Cerebellar cortex (tissue), 1 donor: Measurements from ENCODE around the gene RAB11FIP4.

ENCODE experiments used
- DNase-seq: peaks from one replicate; pipeline ENCODE4 v3.0.0-alpha.2; 2015; ENCODE audit warnings: low spot score

The RAB11FIP4 gene

GRCh38 chr17:31497994-31498826, 106.7 kb downstream of the RAB11FIP4 start:
- DNase-seq, result no peak

DNA sequence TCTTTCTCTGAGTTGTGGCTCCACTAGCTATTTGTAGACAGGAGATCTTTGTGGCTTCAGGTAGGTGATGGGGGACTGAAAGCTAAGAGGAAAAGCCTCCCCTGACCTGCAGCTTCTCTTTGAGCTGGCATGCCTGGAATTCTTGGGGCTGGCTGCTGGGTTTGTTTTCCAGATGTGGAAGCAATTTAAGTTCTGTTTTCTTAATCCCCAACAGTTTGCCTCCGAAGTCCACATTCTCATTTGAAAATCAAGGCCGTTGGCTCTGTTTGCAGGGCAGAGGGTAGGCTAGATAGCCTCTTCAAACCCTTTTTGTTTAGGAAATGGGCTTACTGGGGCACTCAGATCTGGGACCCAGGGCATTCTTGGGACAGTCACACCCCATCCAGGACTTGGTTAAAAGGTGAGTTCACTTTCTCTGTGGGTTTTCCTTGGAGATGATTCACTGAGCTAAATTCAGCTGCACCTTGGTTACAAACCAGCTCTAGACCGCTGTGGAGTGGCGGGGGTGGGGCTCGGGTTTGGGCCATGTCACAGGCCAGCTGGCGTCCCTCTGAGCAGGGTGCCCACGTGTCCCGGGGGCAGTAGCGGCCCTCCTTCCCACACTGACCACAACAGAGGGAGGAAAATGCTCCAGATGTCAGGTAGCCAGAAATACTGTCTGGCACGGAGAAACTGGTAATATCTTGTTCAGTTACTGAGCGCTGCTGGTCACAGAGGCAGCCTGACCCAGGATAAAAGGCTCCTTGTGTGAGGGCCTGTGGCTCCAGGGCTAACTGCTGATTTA, 108.5 kb downstream of the RAB11FIP4 start:
- DNase-seq, result peak; percentile 74

- no peak for DNase-seq
Measured at GRCh38 chr17:31506517-31506916, 115.0 kb downstream of the RAB11FIP4 start.

DNA sequence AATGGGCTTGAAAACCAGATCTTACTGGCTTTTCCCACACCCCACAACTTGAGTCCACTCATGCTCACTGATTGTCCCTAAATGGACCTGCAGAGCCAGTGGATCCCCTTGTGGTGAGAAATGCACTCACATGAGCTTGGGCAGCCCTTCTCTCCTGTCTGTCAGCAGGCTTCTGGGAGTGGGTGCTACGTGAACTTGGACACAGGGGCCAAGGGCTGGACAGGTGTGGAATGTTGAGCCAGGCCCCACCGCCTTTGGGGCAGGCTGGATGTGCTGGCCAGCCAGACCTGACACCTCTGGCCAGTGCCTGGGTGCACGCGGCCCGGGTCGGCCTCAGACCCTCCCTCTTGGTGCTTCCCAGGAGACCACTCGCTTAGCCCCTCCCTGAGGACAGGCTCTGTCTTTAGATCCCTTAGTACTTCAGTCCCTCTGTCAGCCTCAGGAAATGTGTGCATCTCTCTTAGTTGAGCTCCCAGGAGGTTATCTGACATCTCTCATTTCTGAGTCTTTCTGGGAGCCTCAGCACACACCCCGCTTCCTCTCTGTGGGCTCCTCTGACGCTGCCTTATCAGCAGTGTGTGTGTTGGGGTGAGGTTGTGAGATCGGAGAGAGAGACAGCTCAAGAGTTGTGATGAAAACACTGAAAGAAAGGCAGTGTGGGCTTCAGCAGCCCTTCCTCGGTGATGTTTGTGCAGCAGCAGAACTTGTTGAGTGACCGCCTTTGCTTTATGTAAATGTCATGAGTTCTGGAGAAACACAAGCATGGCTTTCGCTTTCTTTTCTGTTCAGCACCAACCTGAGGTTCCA, 117.0 kb downstream of the RAB11FIP4 start:
- no peak for DNase-seq

DNA sequence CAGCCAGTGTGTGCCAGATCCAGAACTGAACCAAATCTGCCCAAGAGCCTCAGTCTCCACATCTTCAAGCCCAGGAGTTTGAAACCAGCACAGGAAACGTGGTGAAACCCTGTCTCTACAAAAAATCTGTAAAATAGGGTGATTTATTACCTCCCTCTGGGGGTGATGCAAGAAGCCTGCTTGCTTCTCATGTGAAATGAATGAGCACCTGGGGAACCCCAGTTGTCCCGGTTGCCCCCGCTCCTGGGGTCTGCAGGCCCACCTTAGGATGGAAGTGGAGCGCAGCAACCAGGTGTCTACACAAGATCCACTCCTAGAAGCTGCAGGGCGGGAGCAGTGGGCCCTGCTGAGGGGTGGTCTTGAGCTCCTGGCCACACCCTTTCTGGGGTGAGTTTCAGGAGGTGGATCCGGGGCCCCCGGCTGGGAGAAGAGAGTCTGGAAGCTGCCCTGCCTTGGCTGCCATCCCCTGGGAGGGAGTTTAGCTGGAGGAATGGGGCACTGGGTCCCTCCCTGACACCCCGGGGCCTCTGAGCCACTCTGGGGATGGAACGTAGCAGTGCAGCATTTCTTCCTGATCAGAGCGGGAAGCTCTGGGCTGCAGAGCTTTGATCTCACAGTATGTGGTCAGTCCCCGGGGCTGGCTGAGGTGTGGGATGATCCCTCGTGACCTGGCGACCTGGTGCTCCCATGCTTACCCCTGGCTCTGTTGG, 117.8 kb downstream of the RAB11FIP4 start:
- no peak for DNase-seq

DNA sequence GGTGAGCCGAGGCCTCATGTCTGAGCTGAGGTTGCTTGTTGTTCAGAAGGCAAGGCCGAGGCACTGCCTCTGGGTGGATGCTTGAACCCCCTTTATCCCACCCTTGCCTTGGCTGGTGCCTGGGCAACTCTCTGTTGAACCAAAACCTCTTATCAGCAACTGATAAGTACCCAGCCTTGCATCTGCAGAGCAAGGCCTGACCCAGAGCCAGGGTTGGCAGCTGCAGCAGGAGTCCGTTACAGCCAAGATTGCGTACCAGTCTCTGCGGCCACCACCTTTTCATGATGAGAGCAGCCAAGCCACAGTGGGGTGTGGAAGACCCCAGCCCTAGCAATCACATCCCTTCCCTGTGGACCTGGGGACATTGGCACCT, 118.3 kb downstream of the RAB11FIP4 start:
- DNase-seq, result no peak

GRCh38 chr17:31510308-31511194, 119.1 kb downstream of the RAB11FIP4 start:
- DNase-seq, result peak; percentile 67

DNA sequence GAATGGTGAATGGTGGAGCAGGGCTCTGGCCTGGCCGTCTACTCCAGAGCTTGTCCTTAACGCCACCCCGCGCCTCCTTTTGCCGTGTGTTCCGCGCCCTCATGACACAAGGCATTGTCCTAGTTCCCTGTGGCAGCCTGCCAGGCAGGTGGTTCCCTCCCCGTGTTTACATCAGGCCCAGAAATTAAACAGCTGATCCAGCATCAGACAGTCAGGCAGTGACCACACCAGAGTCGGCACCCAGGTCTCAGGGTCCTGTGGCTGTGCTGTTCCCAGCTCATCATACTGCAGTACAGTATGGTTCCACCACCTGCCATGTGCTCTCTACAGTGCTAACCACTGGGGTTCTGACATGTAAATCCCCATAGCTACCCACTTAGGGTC, 119.7 kb downstream of the RAB11FIP4 start:
- DNase-seq, result peak; percentile 62

DNA sequence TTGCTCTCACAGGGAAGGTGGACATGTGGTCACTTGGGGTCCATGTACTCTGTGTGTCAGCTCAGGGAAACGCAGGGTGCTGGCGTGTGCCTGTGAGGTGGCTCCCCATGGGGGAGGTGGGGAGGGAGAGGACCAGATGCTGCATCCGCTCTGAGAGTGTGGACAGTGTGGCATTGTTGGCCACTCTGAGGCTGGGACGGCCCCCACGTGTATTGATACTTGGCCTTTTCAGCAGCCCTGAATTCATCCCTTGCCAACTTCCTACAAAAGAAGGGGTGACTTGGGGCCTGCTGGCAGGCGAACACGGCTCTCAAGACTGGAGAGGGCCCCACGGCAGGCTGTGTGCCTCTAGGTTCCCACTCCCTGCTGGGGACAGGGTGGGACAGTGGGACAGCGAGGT, 120.1 kb downstream of the RAB11FIP4 start:
- peak; percentile 16 for DNase-seq

GRCh38 chr17:31512104-31512740, 120.7 kb downstream of the RAB11FIP4 start:
- DNase-seq, result no peak

DNA sequence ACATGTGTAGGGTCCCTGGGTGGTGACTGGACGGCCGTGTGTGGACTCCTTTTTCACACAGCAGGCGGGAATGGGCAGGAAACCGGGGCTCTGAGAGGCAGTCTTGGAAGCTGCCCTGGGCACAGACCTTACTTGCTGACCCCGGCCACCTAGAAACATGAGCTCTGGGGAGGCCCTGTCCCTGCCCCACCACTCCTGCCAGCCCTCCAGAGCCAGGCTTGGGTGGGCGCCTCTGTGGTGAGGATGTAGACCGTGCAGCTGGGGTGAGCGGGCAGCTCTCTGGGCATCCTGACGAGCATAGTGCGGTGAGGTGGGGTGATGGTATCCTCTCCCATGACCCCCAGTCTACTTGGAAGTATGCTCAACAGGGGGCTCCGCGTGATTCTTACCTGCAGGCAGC, 121.3 kb downstream of the RAB11FIP4 start:
- no peak for DNase-seq

DNA sequence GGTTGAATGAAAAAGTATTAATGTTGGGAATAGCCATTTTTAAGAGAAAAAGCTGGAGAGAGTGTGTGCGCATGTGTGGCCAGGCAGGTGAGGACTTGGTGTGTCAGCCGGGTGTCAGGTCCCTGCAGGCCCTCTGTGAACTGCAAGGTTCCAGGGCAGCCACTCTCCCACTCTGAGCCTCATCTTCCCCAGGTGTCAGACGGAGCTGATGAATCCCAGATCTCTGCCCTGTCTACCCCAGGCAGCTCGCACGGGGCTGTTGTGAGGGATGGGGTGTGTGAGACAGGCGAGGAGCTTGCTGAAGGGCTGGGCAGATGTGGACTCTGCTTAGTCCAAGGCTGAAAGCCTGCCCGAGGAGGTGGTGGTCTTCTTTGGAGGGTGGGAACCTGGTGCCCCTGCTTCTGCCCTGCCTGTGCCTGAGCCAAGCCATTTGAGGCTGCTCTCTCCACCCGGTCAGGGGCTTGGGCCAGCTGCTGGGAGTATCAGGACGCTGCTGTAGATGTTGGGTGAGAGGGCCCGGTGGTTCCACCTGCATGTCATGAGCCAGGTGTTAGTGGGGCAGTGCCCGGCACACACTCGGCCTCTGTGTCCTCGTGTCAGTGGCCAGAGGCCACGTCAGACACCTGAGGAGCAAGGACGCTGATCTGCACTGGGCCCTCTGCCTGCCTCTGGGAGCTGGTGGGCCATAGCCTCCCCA, 122.4 kb downstream of the RAB11FIP4 start:
- DNase-seq, result no peak

- no peak for DNase-seq
Measured at GRCh38 chr17:31515267-31515666, 123.8 kb downstream of the RAB11FIP4 start.

GRCh38 chr17:31517524-31517923, 126.0 kb downstream of the RAB11FIP4 start:
- no peak for DNase-seq

DNA sequence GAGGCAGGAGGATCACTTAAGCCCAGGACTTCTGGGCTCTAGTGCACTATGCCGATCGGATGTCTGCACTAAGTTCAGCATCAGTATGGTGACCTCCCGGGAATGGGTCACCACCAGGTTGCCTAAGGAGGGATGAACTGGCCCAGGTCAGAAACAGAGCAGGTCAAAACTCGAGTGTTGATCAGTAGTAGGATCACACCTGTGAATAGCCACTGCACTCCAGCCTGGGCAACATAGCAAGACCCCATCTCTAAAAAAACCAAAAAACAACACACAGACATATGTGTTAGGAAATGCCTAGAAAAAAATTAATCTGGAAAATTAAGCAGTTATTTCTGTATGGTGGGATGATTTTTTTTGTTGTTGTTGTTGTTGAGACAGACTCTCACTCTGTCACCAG, 127.0 kb downstream of the RAB11FIP4 start:
- no peak for DNase-seq

DNA sequence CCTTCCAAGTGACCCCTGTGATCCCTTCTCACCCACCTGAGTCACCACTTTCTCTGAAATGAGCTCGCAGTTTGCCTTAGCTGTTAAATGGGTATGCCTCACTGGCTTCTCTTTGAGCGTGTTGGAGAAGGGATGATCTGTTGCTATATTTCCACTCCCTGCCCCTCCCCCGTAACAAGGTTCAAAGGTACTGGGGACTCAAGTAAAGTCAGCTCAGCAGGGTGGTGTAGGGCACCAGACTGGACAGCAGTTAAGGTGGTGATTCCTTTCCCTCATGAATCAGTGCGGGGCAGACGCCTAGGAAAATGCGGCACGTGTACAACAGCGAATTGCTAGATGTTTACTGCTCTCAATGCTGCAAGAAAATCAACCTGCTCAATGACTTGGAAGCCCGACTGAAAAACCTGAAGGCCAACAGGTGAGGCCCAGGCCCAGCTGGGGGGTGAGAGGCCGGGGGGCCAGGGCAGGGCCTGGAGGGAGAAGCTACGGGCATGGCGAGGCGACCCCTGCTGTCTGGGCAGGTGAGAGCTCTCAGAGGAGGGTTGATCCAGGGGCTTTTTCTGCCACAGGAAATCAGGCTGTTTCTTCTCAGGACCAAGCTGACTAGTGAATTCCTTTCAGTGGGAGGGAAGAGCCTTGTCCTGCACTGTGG, 130.3 kb downstream of the RAB11FIP4 start:
- no peak for DNase-seq

- no peak for DNase-seq
Measured at GRCh38 chr17:31522284-31522931, 130.9 kb downstream of the RAB11FIP4 start.

- no peak for DNase-seq
Measured at GRCh38 chr17:31522987-31523495, 131.6 kb downstream of the RAB11FIP4 start.
